AG04449 (cell line): ENCODE data around the gene SMIM24.

Source experiments
- CTCF ChIA-PET: fragments of 350-600 bp; formaldehyde crosslinking; extraction: SDS; loops from one replicate; lab custom pipeline; 2021; ENCODE audit warnings: antibody characterized with exemption; lab: Yijun Ruan, JAX
- POLR2A ChIA-PET: fragments of 400-600, 350-600 bp; formaldehyde crosslinking; extraction: SDS; loops from one replicate; lab custom pipeline; 2020; ENCODE audit warnings: antibody characterized with exemption, inconsistent platforms; lab: Yijun Ruan, JAX
- DNase-seq: peaks from one replicate; pipeline ENCODE4 v3.0.0-alpha.2; 2010; ENCODE audit warnings: low read depth, low spot score
- H3K4me3 ChIP-seq: 2 replicates; pipeline ENCODE4 v1.5.1; 2011; ENCODE audit warnings: low read depth, mild to moderate bottlenecking, control low read depth, low read length
- TF ChIP-seq, protein P1 (sequence below): IDR thresholded peaks from one replicate; pipeline ENCODE4 v1.5.1; 2011; ENCODE audit warnings: mild to moderate bottlenecking, moderate library complexity, low read length, control low read depth, inconsistent platforms; ENCODE audit not compliant: insufficient read depth; ENCODE audit errors: missing control alignments

Gene SMIM24

DNA sequence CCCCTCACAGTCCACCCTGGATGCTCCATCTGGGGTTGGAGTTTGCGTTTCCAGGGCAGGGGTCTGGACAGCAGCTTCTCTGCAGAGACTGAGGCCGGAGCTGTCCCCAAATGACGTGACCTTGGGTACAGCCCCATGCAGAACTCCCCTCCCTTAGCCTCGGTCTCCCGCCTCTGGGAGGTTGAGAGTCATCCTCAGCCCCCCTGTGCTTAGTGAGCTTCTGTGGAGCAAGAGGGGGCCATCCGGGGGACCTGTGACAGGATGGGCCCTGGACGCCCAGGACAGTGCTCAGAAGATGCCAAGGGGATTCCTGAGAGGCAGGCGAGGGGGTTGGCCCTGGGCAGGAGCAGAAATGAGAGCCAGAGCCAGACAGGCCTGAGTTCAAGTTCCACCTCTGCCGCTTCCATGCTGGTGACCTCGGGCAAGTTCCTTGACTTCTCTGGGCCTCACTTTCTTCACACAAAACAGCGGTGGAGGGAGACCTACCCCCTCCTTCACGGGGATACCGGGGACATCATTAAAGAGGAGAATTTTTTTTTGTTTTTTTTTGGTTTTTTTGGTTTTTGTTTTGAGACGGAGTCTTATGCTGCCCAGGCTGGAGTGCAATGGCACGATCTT lies 20.3 kb downstream of the SMIM24 start:
- no peak overlapping the region for H3K4me3 ChIP-seq
- CTCF ChIA-PET = interaction anchor here (1.1 to 4.6 kb wide), 2 partner anchors 12 to 156 kb away, joined by 3 to 55 read pairs; no protein-coding TSS in a partner anchor
- POLR2A ChIA-PET = no interaction called here
- DNase-seq = no peak
- TF ChIP-seq, protein P1, sequence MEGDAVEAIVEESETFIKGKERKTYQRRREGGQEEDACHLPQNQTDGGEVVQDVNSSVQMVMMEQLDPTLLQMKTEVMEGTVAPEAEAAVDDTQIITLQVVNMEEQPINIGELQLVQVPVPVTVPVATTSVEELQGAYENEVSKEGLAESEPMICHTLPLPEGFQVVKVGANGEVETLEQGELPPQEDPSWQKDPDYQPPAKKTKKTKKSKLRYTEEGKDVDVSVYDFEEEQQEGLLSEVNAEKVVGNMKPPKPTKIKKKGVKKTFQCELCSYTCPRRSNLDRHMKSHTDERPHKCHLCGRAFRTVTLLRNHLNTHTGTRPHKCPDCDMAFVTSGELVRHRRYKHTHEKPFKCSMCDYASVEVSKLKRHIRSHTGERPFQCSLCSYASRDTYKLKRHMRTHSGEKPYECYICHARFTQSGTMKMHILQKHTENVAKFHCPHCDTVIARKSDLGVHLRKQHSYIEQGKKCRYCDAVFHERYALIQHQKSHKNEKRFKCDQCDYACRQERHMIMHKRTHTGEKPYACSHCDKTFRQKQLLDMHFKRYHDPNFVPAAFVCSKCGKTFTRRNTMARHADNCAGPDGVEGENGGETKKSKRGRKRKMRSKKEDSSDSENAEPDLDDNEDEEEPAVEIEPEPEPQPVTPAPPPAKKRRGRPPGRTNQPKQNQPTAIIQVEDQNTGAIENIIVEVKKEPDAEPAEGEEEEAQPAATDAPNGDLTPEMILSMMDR = no peak

DNA sequence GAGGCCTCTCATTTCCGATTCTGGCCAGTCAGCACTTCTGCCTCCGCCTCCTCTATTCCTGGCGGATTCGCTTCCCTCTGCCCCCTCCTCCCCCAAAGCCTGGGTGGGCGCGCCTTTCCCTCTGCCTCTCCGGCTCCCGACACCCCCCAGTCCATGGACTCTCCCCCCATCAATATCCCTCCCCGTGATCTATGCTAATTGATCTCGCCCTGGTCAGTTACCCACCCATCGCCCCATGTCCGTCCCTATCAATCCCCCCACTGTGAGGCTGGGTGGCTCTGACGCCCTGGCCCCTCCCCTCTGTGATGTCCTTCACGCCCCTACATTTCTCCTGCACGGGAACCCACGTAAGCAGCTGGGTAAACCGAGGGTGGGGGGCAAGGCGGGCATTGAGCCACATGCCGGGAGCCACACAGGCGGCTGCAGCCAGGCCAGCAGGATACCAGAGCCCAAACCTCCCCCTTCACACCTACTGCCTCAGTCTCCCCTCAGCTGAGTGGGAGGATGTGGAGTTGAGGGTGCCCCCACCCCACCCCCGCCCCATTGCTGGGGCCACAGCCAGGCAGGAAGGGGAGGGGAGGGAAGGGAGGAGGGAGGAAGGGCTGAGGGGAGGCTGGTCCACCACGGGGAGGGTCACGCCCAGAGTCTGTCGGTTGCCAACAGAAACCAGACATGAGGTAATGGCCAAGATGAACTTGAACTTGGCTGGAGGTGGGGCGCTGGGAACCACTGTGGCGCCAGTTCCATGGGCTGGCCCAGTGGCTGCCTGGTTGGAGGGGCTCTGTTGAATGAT lies 21.0 kb downstream of the SMIM24 start:
- DNase-seq = peak; percentile 40
- POLR2A ChIA-PET = no interaction called here
- CTCF ChIA-PET = interaction anchor here (1.1 to 4.6 kb wide), 2 partner anchors 13 to 155 kb away, joined by 3 to 55 read pairs; no protein-coding TSS in a partner anchor
- H3K4me3 ChIP-seq = no peak overlapping the region
- TF ChIP-seq, protein P1 = no peak

DNA sequence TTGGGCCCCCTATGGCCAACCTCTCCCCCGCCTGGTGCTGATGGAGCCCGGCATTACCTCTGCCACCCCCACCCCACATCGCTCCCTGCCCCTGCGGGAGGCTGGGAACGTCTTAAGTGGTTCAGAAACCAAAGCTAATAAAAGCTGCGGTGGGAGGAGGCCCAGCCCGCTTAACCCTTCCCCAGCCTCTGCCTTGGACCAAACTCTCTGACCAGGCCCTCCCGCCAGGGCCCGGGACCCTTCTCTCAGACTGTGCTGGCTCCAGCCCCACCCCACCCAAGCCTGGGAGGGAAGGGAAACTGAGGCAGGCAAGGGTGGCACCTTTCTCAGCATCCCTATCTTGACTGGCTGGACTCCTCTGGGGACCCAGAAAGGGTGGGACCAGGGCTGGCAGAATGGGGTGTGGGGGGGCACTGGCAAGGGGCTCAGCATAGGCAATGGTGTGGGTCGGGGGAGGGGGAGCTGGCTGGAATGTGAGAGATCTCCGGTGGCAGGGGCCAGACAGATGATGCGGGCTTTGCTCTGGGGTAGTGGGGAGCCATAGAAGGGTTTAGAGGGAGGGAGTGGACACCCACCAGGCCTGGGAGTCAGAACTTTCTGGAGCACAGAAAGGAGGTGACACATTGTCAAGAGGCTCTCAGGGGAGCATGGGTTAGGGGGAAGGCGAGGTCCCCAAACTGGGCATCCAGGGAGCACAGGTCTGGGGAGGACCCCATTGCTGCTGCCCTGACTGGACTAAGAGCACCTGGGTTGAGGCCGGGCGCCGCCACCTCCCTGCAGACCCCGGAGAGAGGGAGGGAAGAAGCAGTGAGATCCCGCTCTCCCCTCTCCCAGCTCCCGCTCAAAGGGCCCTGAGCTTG lies 21.9 kb downstream of the SMIM24 start:
- TF ChIP-seq, protein P1 = no peak
- CTCF ChIA-PET = interaction anchor here (4.6 kb wide), 1 partner anchor 13 kb away, joined by 55 read pairs; no protein-coding TSS in a partner anchor
- POLR2A ChIA-PET = no interaction called here
- DNase-seq = no peak
- H3K4me3 ChIP-seq = no peak overlapping the region

DNA sequence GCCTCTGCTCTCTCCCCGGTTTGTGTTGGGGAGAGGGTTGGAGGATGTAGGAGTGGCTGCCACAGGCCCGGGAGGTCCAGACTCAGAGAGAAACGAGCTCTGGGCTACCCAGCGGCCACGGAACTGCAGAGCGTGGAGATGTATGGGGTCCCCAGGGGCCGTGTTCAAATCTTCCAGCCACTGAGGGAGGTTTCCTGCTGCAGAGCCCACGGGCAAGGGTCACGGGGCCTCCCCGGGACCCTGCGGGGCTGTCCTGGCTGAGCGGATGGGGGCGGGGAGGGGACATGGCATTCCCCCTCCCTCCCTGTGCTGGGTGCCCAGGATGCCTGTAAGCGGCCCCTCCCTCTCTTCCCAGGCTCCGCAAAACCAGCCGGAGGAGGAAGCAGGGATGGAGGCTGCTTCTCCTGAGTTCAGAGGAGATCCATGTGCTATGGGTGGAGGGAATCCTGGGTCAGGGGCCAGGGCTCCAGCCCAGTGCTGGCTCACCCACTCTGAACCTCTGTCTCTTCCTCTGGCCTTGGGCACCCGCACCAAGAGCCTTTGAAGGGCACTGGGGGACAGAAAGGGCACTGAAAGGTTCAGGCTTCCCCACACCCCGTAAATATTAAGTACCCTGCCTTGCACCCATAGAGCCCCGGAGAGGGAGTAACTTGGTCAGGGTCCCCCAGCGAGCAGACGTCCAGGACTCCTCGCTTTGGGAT lies 22.6 kb downstream of the SMIM24 start:
- ChIA-PET CTCF (interaction anchor here (4.6 kb wide), 1 partner anchor 14 kb away, joined by 55 read pairs; no protein-coding TSS in a partner anchor), POLR2A (no interaction called here)
- TF ChIP-seq, protein P1 = no peak
- DNase-seq = no peak
- H3K4me3 ChIP-seq = no peak overlapping the region

DNA sequence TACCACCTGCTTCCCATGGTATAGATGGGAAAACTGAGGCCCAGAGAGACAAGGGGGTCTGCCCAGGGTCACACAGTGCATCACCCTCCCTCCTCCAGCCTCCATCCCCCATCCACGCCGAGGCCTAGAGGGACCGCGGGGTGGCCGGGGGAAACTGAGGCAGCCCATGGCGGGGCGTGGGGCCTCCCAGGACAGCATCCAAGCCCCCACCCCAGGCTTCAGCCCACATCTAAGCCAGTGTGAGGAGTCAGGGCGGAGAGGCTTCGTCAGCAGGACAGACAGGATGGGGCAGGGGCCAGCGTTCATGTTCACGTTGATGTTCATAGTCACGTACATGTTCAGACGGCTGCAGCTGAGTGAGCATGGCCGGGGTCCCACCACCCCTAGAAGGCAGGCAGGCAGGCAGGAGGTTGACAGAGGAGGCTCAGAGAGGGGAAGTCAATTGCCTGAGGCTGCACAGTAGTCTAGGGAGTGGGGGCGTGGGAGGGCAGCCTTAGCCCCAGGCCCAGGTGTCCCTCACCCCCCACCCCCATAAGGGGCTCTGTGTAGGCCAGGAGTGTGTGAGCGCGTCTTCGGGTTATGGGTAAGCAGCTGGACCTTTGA lies 23.3 kb downstream of the SMIM24 start:
- DNase-seq = no peak
- TF ChIP-seq, protein P1 = no peak
- CTCF ChIA-PET = no interaction called here
- H3K4me3 ChIP-seq = no peak overlapping the region
- POLR2A ChIA-PET = no interaction called here
